ENCODE results near the gene SPEM3. TPM values are rescaled to one million over a fixed set of nuclear protein-coding genes. Genes with fewer than 3 reads are reported as not detected.

Gene SPEM3
- total RNA-seq: not detected in 2 replicates
- polyA plus RNA-seq (2012): 0.14 TPM

DNA sequence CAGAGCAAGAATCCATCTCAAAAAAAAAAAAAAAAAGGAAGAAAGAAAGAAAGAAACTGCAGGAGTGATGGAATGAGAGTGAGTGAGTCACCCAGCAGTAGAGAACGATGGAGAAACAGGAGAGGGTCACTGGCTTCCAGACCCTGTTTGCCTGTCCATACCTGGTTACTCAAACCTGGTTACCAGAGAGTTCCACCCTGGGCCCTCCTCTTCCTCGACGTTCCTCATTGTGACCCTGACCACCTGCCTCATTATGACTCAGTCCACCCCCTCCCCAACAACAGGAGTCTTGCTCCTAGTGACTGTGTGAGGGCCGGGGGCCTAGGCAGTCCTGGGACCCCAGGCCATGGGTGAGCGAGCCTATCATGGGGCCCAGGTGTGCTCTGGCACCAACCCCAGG lies at the start of gene SPEM3:
Gene SPEM3 (plus strand): TSS at position 301 of the 400 bp plus-strand sequence. CDS start 46 bp downstream, at position 347.
- DNase-seq (ENCODE audit: low read depth): no peak

DNA sequence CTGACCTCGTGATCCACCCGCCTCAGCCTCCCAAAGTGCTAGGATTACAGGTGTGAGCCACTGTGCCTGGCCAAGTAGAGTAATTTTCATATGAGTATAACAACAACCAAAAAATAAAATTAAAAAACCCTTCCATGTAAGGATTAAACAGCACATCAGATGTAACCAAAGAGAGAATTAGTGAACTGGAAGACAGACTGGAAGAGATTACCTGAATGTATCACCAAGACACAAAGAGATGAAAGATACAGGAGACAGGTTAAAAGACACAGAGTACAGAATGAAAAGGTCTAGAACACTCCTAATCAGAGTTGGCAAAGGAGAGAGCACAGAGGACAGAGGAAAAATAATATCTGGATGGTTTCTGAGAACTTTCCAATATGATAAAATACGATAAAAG lies 49.5 kb upstream of the SPEM3 start:
- DNase-seq (ENCODE audit: low read depth): no peak

DNA sequence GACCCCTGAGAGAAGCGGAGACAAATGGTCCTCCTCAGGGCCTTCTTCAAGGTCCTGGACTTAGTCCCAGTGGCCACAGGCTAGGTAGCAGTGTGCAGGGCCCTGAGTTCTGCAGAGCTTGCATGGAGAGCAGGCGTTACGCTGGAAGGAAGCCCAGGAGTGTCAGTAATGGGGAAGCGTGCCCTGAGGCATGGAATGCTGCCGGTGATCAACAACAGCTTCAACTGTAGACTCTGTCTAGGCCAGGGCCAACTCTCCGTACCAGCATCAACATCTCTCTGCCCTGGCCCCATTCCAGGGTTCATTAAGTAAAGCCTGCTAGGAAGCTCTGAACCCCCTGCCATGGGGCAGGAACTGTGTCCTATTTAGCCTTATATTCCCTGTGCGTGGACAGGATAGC lies 48.3 kb upstream of the SPEM3 start:
- DNase-seq (ENCODE audit: low read depth): no peak

DNA sequence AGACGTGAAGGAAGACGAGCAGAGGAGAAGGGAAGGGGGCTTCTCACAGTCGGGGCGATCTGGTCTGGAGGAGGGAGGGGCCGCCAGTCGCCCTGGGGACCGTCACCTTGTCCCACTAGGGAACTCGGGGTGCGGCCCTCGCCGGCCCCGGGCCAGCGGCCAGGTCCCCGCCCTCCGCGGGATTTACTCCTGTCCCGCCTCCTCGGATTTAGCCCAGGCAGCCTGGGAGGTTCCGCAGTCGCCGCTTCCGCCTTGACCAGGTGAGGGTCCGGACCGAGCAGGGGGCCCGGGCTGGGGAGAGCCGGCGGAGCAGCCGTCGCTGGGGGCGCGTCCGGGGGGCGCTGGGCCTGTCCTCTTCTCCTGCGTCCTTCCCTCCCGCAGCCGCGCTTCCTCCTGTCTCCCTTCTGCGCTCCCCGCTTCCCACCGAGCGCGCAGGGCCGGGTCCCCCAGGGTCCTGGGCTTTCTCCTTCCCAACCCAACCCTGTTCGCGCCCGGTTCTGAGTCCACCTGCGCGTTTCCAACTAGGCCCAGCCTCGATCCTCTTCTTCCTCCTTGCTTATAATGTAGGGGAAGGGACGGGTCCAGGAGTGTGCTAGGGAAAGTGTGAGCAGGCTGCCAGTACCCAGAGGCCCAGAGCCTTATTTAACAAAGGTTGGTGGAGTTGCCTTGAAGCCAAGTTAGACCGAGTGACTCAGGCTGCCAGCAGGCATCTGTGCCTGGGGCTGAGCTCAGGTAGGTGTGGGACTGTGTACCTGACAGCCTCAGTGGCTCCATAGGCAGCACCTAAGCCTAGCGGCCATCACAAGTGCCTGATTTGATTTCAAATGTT lies 47.6 kb upstream of the SPEM3 start, which contains the start of gene TNK1:
Gene TNK1 (plus strand): TSS at position 235 of the 829 bp plus-strand sequence. CDS start 1,838 bp downstream, outside the sequence.
- no peak for DNase-seq (ENCODE audit: low read depth)

DNA sequence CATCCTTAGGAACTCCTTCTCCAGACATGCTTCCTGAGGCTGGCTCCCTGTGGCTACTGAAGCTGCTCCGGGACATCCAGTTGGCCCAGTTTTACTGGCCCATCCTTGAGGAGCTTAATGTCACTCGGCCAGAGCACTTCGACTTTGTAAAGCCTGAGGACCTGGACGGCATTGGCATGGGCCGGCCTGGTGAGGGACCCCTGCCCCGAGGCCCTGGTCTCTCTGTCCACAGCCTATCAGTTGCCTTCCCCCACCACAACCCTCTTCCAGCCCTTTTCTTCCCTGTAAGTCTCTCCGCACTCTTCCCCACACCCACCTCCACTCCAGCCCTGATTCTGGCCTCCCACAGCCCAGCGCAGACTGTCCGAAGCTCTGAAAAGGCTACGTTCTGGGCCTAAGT lies 45.8 kb upstream of the SPEM3 start:
- no peak for DNase-seq (ENCODE audit: low read depth)

DNA sequence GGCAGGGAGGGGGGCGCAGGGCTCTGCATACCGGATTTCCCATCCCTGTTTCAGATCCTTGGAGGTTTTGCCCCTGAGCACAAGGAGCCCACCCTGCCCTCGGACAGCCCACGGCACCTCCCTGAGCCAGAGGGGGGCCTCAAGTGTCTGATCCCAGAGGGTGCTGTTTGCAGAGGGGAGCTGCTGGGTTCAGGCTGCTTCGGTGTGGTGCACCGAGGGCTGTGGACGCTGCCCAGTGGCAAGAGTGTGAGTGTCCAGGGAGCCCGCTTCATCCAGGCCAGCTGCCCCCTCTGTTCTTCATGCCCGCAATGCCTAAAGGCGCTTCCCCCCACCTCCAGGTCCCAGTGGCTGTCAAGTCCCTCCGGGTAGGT lies 45.3 kb upstream of the SPEM3 start:
- DNase-seq (ENCODE audit: low read depth): no peak

DNA sequence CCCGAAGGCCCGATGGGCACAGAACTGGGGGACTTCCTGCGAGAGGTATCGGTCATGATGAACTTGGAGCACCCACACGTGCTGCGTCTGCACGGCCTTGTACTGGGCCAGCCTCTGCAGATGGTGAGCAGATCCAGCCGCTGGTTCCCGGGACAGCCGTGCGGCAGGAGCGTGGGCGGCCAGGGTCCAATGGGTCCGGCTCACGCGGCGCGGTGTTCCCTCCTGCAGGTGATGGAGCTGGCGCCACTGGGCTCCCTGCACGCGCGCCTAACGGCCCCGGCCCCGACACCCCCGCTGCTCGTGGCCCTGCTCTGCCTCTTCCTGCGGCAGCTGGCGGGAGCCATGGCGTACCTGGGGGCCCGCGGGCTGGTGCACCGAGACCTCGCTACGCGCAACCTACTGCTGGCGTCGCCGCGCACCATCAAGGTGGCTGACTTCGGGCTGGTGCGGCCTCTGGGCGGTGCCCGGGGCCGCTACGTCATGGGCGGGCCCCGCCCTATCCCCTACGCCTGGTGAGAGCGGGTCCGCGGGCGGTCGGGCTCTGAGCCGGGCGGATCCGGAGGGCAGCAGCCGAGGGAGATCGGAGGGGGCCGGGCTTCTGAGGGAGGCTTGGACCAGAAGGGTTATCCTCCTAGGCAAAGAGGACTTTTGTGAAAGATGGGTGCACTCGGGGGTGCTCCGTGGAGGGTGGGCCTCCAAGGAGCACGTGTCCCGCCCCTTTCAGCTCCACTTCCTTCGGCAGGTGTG lies 44.7 kb upstream of the SPEM3 start:
- peak; percentile 10 for DNase-seq (ENCODE audit: low read depth)

DNA sequence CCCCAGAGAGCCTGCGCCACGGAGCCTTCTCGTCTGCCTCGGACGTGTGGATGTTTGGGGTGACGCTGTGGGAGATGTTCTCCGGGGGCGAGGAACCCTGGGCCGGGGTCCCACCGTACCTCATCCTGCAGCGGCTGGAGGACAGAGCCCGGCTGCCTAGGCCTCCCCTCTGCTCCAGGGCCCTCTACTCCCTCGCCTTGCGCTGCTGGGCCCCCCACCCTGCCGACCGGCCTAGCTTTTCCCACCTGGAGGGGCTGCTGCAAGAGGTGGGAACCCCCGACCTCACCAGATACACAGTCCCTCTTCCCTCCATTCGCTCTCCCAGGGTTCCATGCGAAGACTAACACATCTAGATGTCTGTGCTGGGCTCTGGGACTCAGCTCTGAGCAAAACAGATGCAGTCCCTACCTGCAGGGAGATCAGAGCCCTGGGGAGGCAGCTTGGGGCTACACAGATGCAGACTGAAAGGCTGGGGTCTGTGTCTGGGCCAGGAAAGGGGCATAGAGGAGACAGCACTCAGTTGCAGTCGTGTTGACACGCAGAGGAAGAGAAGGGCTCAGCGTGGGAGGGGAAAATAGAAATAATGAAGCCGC lies 44.1 kb upstream of the SPEM3 start:
- no peak for DNase-seq (ENCODE audit: low read depth)

DNA sequence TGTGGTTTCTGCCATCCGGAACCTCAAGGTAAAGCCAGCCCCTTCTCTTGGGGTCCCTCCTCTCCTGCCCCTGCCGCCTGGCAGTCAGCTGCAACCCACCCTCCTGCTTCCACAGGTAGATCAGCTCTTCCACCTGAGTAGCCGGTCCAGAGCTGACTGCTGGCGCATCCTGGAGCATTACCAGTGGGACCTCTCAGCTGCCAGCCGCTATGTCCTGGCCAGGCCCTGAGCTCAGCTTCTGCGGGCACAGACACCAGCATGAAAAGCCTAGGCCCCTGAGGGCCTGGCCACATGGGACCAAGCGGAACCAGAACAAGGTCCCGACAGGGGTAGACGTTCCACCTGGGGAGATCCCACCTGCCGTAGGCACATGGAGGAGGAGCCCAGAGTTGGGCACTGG lies 39.8 kb upstream of the SPEM3 start:
- DNase-seq (ENCODE audit: low read depth): no peak

DNA sequence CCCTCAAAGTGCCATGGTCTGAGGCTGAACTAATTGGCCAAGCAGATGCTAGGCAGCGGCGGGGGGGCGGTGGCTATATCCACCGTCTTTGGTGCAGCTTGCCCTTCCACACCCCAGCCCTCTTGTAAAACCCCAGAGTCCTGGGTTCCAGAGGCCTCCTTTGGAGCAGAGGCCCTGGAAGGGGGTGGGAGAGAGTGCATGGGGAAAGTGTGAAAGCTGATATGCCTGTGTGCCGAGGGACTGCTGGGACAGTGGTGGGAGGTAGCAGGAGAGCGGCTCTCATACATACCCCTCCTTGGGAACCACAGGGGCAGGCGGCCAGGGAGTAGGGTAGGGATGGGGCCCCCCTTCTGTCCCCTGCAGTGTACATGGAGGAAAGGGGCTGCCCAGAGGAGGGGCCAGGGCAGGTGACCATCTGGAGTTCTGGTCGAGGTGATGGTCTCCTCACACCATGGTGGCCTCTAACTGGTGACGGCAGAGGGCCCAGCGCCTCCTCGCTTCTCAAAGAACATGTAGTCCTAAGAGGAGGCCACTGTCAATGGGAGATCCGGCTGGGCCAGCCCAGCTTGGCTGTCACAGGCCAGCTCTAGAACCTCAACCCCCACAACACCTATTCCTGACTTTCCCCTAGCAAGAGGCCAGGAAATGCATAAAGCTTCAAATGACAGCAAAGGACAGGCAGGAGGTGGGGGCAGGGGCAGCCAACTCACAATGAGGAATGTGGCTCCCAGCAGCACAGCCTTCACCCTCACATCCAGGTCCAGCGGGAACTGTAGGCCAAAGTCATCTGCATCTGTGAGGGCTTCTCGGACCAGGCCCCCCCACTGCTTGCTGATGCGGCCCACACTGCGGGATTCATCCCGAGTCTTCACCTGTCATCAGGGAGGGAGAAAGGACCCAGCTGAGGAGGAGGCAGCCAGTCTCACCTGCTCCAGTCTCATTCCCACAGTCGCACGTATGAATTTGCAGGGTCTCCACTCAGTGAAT lies 38.4 kb upstream of the SPEM3 start:
- DNase-seq (ENCODE audit: low read depth): no peak

DNA sequence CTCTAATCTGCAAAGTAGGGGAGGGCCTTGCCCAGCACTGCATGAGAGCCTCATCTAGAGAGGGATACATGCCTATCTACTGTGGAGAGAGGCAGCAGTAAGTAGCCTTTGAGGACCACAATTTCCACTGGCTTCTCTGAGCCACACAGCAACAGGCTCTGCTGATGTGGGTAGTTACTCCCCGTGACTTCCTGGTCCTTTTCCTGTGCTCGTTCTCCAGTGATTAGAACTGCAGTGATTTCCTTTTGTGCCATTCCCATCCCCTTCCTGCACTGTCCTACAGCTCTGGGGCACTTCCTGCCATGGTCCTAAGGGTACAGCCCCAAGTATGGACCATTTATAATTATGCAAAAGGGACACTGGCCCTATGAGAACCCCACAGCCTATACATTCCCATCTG lies 37.4 kb upstream of the SPEM3 start:
- DNase-seq (ENCODE audit: low read depth): no peak

DNA sequence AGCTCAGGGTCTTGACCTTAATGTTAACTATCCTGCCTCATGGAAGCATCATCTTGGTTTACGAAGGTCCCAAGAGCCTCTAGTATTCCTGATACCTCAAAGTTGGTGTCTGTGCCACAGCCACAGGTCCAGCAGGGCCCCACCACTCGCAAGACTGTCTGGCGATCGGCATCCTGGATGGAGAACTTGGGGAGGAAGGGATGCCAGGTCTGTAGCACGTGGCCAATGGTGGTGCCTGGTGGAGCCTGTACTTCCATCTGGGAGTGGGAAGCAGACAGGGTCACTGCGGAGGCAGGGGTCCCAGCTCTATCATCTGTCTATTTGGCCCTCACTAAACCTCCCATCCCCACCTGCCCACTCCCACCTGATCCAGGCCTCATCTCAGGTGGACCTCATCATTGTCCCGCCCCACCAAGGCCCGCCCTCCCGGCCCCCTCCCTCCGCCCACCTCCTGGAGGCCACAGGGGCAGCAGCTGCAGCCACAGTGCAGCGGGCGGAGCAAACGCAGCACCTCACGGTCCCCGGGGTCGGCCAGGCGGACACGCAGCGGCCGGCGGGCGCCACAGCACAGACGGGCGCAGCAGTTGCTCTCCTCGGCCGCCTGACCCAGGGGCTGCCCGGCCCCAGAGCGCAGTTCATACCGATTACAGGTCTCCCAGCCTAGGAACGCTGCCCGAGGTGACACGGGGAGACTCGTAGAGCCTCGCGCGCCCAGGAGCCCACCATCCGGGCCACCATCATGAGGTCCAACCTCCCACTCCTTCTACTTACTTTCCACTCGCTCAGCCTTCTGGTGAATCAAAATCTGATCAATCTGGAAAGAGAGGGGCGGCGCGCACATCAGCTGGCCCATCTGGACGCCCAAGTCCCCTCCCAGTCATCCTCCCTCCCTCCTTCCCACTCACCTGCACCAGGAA lies 35.7 kb upstream of the SPEM3 start:
- DNase-seq (ENCODE audit: low read depth): no peak

DNA sequence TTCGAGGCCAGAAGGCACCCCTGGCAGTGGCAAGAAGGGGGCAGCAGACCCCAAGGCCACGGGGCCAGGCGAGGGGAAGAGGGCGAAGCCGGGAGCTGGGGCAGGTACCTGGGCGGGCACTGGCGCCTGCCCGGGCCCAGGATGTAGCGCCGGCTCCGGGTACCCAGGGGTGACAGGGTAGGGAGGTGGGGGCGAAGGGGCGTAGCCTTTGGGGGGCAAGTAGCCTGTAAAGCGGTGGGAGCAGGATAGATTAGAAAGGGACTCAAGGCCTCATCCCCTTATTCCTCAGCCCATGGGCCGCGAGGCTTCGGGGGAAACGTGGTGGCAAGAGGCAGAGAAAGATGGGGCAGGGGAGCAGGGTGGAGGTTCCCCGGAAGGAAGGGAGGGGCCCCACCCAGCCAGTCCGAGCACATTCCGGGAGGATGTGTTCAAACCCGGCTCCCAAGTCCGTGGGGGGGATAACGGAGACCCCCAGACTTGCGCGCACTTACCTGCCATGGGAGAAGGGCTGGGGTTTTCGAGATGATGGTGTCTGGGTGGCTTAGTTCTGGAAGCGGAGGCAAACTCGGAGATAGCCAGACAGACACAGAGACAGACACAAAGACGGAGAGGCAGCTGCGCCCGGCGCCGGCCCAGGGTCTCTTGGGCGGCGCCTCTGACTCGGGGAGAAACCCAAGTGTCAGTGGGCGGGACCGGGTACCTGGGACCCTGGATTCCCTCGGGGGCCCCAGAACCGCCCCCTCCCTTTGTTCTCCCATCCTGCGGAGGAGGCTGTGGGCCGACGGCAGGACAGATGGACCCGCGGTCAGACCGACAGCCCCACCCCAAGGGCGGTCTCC lies 34.8 kb upstream of the SPEM3 start:
- peak; percentile 51 for DNase-seq (ENCODE audit: low read depth)

DNA sequence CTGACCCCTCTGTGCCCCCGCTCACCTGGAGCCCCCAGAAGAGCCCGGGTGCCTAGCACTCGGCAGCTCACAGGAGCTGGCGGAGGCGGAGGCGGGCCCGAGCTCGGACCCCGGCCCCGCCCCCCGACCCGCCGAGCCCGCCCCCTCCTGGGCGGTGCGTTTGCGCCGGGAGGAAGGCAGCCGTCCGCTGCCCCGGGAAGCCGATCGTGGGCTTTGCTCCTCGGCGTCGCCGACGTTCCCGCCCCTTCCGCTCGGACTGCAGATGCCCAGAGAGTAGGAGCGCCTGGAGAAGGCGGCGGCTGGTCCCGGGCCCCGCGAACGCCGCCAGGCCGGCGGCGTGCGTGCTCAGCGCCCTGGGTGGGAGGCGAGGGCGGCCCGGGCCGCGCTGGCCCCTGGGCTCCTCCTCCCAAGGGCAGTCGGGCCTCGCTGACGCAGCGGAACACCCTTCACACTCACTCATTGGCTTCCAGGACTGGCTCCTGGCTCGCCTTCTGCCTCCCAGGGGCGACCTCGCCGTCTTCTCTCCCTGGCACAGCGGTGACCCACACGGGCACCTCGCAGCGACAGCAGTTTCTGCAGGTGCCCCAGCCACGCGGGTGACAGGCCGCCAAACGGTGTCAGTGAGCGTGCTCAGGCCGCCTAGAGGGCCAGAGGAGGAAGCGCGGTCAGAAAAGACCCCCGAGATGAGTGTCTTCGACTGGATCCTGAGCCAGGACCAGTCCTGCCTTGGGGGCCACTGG lies 34.0 kb upstream of the SPEM3 start, which contains the start of gene PLSCR3:
Gene PLSCR3 (minus strand): TSS at position 74 of the 740 bp plus-strand sequence. CDS start 415 bp downstream, outside the sequence.
- DNase-seq (ENCODE audit: low read depth): peak; percentile 82

DNA sequence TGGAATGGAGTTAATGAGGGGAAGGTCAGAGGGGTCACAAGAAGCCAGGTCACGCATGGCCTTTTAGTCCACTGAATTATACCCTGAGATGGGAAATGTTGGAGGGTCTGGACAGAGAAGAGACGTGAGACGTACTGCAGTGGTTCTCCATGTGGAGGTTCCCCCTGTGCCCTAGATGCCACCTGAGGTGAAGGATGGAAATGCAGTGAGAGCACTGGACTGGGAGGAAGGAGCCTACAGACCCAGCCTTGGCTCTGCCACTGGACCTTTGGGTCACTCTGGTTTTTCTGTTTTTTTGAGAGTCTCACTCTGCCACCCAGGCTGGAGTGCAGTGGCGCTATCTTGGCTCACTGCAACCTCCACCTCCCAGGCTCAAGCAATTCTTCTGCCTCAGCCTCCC lies 32.5 kb upstream of the SPEM3 start:
- no peak for DNase-seq (ENCODE audit: low read depth)

DNA sequence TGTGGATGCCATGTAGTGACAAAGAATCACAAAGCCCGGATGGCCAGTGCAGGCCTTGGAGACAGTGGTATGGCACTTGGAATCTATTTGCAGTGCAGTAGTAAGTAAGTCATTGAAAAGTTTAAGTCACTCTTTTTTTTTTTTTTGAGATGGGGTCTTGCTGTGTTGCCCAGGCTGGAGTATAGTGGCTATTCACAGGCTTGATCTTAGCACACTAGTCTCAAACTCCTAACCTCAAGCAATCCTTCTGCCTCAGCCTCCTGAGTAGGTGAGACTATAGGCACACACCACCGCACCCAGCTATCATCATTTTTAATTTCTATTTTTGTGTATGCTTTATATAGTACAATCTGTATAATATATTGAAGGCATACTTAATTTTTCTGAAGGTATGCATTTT lies 30.0 kb upstream of the SPEM3 start:
- no peak for DNase-seq (ENCODE audit: low read depth)

DNA sequence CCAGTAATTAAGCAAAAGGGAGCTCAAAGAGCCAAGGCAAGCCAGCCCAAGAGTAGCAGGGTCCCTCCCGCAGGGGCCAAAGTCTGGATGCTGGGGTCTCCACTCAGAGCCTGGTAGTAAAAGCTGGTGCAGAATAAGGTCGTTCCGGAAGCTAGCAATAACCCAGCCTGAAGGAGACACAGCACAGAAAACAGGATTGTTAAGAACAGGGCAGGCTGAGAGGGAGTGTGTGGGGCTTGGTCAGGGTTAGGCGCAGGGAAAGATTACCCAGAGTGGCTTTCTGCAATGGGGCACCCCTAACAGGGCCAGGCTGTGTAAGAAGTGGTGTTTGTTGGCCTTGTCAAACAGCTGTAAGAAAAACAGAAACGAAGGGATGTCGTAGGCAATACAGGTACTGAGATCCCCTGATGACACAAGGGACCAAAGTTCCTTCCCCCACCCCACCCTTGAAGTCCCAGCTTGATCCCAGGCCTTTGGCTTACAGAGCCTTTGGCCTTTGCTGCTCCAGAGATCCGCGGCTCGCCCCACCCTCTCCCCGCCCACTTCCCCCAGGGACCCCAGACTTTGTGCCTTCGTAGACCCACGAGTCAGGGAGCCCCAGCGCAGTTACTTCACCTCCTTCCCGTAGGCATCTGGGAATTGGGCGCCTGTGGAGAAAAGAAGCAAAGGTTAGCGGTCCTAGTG lies 25.5 kb upstream of the SPEM3 start:
- no peak for DNase-seq (ENCODE audit: low read depth)

DNA sequence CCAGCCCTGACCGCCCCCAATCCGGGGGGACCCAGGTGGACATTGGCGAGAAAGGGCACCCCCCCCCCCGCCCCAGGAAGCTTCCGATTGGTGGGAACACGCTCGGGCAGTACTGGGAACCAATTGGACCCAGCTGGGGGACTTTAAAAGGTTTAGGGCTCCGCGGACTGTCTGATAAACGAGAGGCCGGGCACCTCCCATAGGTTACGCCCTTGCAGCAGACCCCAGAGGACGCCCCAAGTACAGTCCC lies 25.0 kb upstream of the SPEM3 start:
- peak; percentile 83 for DNase-seq (ENCODE audit: low read depth)

Data from myocyte (in vitro differentiated cells).